Astrocyte of the cerebellum (primary cell): ENCODE results near the gene FSTL4.
A peak's percentile ranks its signal among the peaks of the same experiment; 100 is the strongest.

Experiments used
- DNase-seq: peaks from one replicate; pipeline ENCODE4 v3.0.0-alpha.2; 2011; ENCODE audit warnings: low read depth
- H3K4me3 ChIP-seq: 2 replicates; pipeline ENCODE4 v1.5.1; 2011; ENCODE audit warnings: mild to moderate bottlenecking, low read depth, low read length, moderate library complexity
- in situ Hi-C: cut with HindIII; loops from 2 replicates; pipeline ENCODE4 v1.10.0; 2017; ENCODE audit warnings: low sequenced_read_pairs
- TF ChIP-seq, protein P1 (sequence below): IDR thresholded peaks from 2 replicates; pipeline ENCODE4 v1.5.1; 2012; ENCODE audit warnings: low read length, low read depth, moderate library complexity, mild to moderate bottlenecking; ENCODE audit errors: missing control alignments

Gene FSTL4

DNA sequence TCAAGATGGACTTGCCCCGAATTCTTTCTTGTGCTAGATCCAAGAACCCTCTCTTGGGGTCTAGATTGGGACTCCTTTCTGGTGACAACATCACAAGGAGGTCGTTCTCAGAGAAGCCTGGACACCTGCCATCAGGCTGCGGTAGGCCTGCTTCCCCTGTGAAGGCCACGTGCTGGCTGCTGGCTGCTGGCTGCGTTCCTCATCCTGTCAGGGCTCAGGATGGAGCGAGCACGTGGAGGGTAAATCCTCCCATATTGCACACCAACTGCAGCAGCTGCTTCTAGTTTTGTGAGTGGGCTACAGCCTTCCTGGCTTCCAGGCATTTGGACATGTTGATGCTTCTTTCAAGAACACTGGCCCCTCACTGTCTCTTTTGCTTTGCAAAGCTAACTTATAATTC, 464.9 kb downstream of the FSTL4 start:
- peak; percentile 1 for DNase-seq
- TF ChIP-seq, protein P1, sequence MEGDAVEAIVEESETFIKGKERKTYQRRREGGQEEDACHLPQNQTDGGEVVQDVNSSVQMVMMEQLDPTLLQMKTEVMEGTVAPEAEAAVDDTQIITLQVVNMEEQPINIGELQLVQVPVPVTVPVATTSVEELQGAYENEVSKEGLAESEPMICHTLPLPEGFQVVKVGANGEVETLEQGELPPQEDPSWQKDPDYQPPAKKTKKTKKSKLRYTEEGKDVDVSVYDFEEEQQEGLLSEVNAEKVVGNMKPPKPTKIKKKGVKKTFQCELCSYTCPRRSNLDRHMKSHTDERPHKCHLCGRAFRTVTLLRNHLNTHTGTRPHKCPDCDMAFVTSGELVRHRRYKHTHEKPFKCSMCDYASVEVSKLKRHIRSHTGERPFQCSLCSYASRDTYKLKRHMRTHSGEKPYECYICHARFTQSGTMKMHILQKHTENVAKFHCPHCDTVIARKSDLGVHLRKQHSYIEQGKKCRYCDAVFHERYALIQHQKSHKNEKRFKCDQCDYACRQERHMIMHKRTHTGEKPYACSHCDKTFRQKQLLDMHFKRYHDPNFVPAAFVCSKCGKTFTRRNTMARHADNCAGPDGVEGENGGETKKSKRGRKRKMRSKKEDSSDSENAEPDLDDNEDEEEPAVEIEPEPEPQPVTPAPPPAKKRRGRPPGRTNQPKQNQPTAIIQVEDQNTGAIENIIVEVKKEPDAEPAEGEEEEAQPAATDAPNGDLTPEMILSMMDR = no peak
- in situ Hi-C loops = no loop called here
- H3K4me3 ChIP-seq = no peak overlapping the region
